GM08714 (cell line): Measurements from ENCODE around the gene KSR2.
"Not testable (repeated sequence)": the region's sequence is repeated elsewhere in the genome, so short reads cannot be mapped to it uniquely, and the experiment has no call there.

Experiments
- H3K4me3 ChIP-seq: fragments of 200-500 bp; sonication (Bioruptor generic); 2 replicates; pipeline ENCODE4 v1.5.1; 2014; ENCODE audit warnings: mild to moderate bottlenecking, low read length, inconsistent platforms
- ZNF274 ChIP-seq: IDR thresholded peaks from 2 replicates; pipeline ENCODE4 v1.6.1; 2012; ENCODE audit warnings: mild to moderate bottlenecking, low read depth, low read length

The KSR2 gene

GRCh38 chr12:117865505-117865904 is 103.3 kb downstream of the KSR2 start:
- H3K4me3 ChIP-seq, result no peak overlapping the region
- TF ChIP-seq ZNF274, result no peak

GRCh38 chr12:117863002-117863709 is 105.6 kb downstream of the KSR2 start:
- H3K4me3 ChIP-seq, result no peak overlapping the region
- TF ChIP-seq ZNF274, result no peak

GRCh38 chr12:117861691-117862090 is 107.1 kb downstream of the KSR2 start:
- H3K4me3 ChIP-seq, result no peak overlapping the region
- no peak for TF ChIP-seq ZNF274

- H3K4me3 ChIP-seq, result not testable (repeated sequence)
These were observed 108.0 kb downstream of the KSR2 start for GRCh38 chr12:117860787-117861290.

- TF ChIP-seq ZNF274, result no peak
- no peak overlapping the region for H3K4me3 ChIP-seq
These were observed 108.7 kb downstream of the KSR2 start for GRCh38 chr12:117860111-117860510.

GRCh38 chr12:117857632-117858612 is 110.9 kb downstream of the KSR2 start:
- H3K4me3 ChIP-seq, result no peak overlapping the region
- no peak for TF ChIP-seq ZNF274

GRCh38 chr12:117857139-117857538 is 111.7 kb downstream of the KSR2 start:
- not testable (repeated sequence) for H3K4me3 ChIP-seq

DNA sequence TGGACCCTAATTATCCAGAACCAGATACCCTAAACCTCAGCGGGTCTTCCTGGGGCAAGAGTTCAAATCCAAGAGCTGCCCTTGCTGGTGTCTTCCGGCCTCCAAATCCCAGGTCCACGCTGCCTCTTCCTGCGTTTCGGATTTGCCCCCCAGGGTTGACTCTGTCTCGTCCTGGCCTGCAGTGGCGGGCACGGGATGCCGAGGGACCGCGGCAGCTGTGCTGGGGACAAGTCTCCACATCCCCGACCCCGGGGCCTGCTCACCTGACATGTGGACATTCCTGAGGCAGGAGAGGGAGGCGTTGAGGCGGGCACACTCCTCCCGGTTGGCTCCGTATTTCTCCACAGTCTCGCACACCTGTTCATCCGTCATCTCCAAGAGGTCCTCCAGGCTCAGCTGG is 113.6 kb downstream of the KSR2 start:
- H3K4me3 ChIP-seq, result no peak overlapping the region
- TF ChIP-seq ZNF274, result no peak

DNA sequence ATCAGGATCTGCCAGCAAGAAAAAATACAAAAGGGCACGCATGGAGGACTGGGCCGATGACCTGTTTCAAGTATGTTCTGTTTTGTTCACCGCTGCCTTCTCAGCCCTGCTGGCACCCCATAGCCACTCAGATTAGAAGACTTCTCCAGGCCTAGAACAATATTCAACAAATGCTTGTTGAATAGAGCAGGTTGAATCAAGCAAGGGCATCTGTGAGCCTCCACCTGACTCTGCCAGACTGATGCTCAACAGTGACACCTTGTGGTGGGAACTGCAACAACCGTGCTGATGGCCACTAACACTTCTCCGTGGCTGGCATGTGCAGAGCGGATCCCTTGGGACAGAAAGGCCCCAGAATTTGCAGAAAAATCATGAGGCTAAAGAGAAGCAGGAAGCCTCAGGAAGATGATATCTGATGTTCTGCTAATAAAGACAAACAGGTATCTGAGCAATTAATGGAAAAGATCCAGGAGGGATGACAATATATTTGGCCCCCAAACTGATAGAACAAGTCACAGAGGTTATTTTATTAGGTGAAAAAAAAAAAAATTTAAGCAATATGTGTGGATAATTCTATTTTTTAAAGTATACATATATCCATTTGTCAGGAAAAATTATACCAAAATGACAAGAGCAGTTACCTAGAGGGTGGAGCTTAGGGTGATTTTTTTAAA is 114.3 kb downstream of the KSR2 start:
- no peak for TF ChIP-seq ZNF274
- H3K4me3 ChIP-seq, result no peak overlapping the region

- no peak for TF ChIP-seq ZNF274
- no peak overlapping the region for H3K4me3 ChIP-seq
These were observed 115.2 kb downstream of the KSR2 start for GRCh38 chr12:117853600-117853999.

DNA sequence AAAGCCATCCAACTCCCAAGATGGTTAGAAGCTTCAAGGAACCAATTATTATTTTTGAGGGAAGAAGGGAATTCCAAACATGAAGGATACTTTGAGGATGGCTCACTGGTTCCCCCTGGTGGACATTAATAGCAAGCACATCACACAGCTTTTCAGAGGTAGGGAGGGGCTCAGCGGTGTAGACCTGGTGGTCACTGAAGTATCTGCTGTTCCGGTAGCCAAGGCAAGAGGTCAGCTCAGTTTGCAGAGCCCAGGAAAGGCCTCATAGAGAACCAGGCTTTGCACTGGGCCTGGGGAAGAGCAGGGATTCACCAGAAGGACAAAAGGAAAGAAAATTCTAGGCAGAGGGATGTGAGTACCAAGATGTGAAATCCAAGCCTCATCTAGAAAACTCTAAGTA is 118.7 kb downstream of the KSR2 start:
- no peak for TF ChIP-seq ZNF274
- H3K4me3 ChIP-seq, result no peak overlapping the region

DNA sequence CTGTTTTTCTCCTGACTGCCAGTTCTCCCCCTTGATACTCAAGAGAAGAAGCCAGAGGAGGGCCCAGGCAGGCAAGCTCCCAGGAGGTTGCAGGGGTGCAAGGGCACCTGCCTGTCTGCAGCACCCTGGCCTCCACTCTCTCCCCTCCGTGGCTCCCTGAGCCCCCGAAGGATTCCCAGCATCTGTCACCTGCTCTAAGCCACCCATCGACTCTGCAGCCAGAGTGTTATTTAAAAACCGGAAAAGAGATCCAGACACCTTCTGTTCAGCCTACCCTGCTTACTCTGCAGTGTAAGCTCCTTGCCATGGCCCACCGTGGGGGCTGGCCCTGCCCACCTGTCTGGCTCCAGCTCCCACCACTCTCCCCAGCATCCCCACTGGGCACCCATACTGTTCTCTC is 121.4 kb downstream of the KSR2 start:
- no peak overlapping the region for H3K4me3 ChIP-seq
- TF ChIP-seq ZNF274, result no peak

DNA sequence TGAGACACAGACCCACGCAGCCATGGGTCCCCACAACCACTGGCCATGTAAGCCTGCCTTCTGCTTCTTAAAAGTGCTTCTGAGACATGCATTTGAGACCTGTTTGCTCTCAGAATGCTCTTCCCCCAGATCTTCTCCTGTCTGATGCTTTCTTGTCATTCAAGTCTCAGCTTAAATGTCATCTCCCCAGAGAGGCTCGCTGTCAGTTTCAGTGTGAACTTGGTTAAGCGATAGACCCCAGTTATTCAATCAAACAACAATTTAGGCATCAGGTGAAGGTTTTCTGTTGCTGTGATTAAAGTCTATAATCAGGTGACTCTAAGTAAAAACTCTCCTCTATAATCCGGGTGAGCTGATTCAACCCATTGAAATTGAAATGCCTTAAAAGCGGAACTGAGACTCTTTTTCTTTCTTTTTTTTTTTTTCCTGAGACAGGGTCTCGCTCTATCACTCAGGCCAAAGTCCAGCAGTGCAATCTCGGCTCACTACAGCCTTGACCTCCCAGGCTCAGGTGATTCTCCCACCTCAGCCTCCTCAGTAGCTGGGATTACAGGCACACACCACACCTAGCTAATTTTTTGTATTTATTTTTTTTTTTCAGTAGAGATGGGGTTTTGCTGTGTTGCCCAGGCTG is 123.4 kb downstream of the KSR2 start:
- TF ChIP-seq ZNF274, result no peak
- H3K4me3 ChIP-seq, result no peak overlapping the region
